ENCODE results near the gene B4GALT5. TPM values are rescaled to one million over a fixed set of nuclear protein-coding genes. Genes with fewer than 3 reads are reported as not detected.
A peak's percentile ranks its signal among the peaks of the same experiment; 100 is the strongest.

Gene B4GALT5
- total RNA-seq, 2 experiments from 2014 or later, result 28.1 to 30.9 TPM

GRCh38 chr20:49705358-49705757 is 8.3 kb downstream of the B4GALT5 start:
- no peaks in the 10 kb centered on the region for H3K27me3 Mint-ChIP-seq
- peak overlapping the region; percentile 87 for H3K27ac Mint-ChIP-seq
- H3K4me3 Mint-ChIP-seq, result peak overlapping the region; percentile 50
- peaks cover 68% of the 10 kb centered on the region for H3K4me1 Mint-ChIP-seq
- peak; percentile 73 for DNase-seq
- CTCF ChIA-PET, result interaction anchor here (0.7 to 0.8 kb wide), 2 partner anchors 14 to 97 kb away, joined by 3 read pairs; no protein-coding TSS in a partner anchor
- peak; percentile 80 for ATAC-seq
- peaks cover 8% of the 10 kb centered on the region for H3K36me3 Mint-ChIP-seq
- no peaks in the 10 kb centered on the region for H3K9me3 Mint-ChIP-seq (ENCODE audit: low read depth)

GRCh38 chr20:49704932-49705336 is 8.7 kb downstream of the B4GALT5 start:
- CTCF ChIA-PET, result interaction anchor here (0.7 kb wide), 1 partner anchor 96 kb away, joined by 3 read pairs; no protein-coding TSS in a partner anchor
- H3K36me3 Mint-ChIP-seq, result peaks cover 6% of the 10 kb centered on the region
- H3K4me1 Mint-ChIP-seq, result peaks cover 70% of the 10 kb centered on the region
- H3K9me3 Mint-ChIP-seq (ENCODE audit: low read depth), result no peaks in the 10 kb centered on the region
- peak overlapping the region; percentile 50 for H3K4me3 Mint-ChIP-seq
- H3K27me3 Mint-ChIP-seq, result no peaks in the 10 kb centered on the region
- ATAC-seq (no peak), DNase-seq (no peak)
- H3K27ac Mint-ChIP-seq, result peak overlapping the region; percentile 87

GRCh38 chr20:49701916-49702315 is 11.8 kb downstream of the B4GALT5 start:
- ATAC-seq (no peak), DNase-seq (no peak)
- CTCF ChIA-PET, result interaction anchor here (0.7 to 1.7 kb wide), 4 partner anchors 8 to 60 kb away, joined by 3 to 9 read pairs (median 3); no protein-coding TSS in a partner anchor
- Mint-ChIP-seq H3K4me1 (peaks cover 80% of the 10 kb centered on the region), H3K27me3 (no peaks in the 10 kb centered on the region), H3K36me3 (peaks cover 5% of the 10 kb centered on the region), H3K27ac (peak overlapping the region; percentile 82), H3K9me3 (ENCODE audit: low read depth) (no peaks in the 10 kb centered on the region), H3K4me3 (peak overlapping the region; percentile 44)

GRCh38 chr20:49701241-49701790 is 12.4 kb downstream of the B4GALT5 start:
- H3K27ac Mint-ChIP-seq, result peak overlapping the region; percentile 82
- H3K27me3 Mint-ChIP-seq, result no peaks in the 10 kb centered on the region
- H3K4me3 Mint-ChIP-seq, result peak overlapping the region; percentile 44
- ATAC-seq, result peak; percentile 68
- H3K36me3 Mint-ChIP-seq, result peaks cover 5% of the 10 kb centered on the region
- no peaks in the 10 kb centered on the region for H3K9me3 Mint-ChIP-seq (ENCODE audit: low read depth)
- DNase-seq, result peak; percentile 68
- CTCF ChIA-PET, result interaction anchor here (1.0 to 1.7 kb wide), 3 partner anchors 9 to 32 kb away, joined by 3 to 9 read pairs (median 3); no protein-coding TSS in a partner anchor
- H3K4me1 Mint-ChIP-seq, result peaks cover 79% of the 10 kb centered on the region

GRCh38 chr20:49700411-49701185 is 13.1 kb downstream of the B4GALT5 start:
- H3K4me3 Mint-ChIP-seq, result peak overlapping the region; percentile 44
- CTCF ChIA-PET, result interaction anchor here (1.0 to 1.7 kb wide), 2 partner anchors 14 to 31 kb away, joined by 3 to 9 read pairs; no protein-coding TSS in a partner anchor
- H3K9me3 Mint-ChIP-seq (ENCODE audit: low read depth), result no peaks in the 10 kb centered on the region
- DNase-seq, result no peak
- H3K4me1 Mint-ChIP-seq, result peaks cover 78% of the 10 kb centered on the region
- peaks cover 5% of the 10 kb centered on the region for H3K36me3 Mint-ChIP-seq
- H3K27me3 Mint-ChIP-seq, result no peaks in the 10 kb centered on the region
- no peak for ATAC-seq
- peak overlapping the region; percentile 82 for H3K27ac Mint-ChIP-seq

GRCh38 chr20:49699200-49699992 is 14.3 kb downstream of the B4GALT5 start:
- Mint-ChIP-seq H3K4me3 (peak overlapping the region; percentile 47), H3K4me1 (peaks cover 76% of the 10 kb centered on the region), H3K9me3 (ENCODE audit: low read depth) (no peaks in the 10 kb centered on the region), H3K27me3 (no peaks in the 10 kb centered on the region), H3K36me3 (peaks cover 6% of the 10 kb centered on the region), H3K27ac (peak overlapping the region; percentile 76)
- DNase-seq, result peak; percentile 60
- CTCF ChIA-PET, result interaction anchor here (0.6 kb wide), 1 partner anchor 388 kb away, joined by 4 read pairs; no protein-coding TSS in a partner anchor
- ATAC-seq, result peak; percentile 80

- DNase-seq (no peak), ATAC-seq (no peak)
- Mint-ChIP-seq H3K27me3 (no peaks in the 10 kb centered on the region), H3K9me3 (ENCODE audit: low read depth) (no peaks in the 10 kb centered on the region), H3K36me3 (peaks cover 6% of the 10 kb centered on the region), H3K4me1 (peaks cover 77% of the 10 kb centered on the region), H3K27ac (peak overlapping the region; percentile 36), H3K4me3 (peak overlapping the region; percentile 9)
- CTCF ChIA-PET, result interaction anchor here (2.0 kb wide), 1 partner anchor 23 kb away, joined by 4 read pairs; no protein-coding TSS in a partner anchor
Observed at GRCh38 chr20:49698477-49698876, 15.2 kb downstream of the B4GALT5 start.

- H3K27ac Mint-ChIP-seq, result no peak overlapping the region
- peaks cover 5% of the 10 kb centered on the region for H3K36me3 Mint-ChIP-seq
- H3K9me3 Mint-ChIP-seq (ENCODE audit: low read depth), result no peaks in the 10 kb centered on the region
- H3K4me3 Mint-ChIP-seq, result no peak overlapping the region
- no peak for DNase-seq
- no peak for ATAC-seq
- CTCF ChIA-PET, result interaction anchor here (0.6 to 3.5 kb wide), 6 partner anchors 9 to 568 kb away, joined by 3 to 9 read pairs (median 4); no protein-coding TSS in a partner anchor
- no peaks in the 10 kb centered on the region for H3K27me3 Mint-ChIP-seq
- peaks cover 74% of the 10 kb centered on the region for H3K4me1 Mint-ChIP-seq
Observed at GRCh38 chr20:49697071-49697470, 16.6 kb downstream of the B4GALT5 start.

GRCh38 chr20:49696594-49696993 is 17.1 kb downstream of the B4GALT5 start:
- CTCF ChIA-PET, result interaction anchor here (0.6 to 3.5 kb wide), 5 partner anchors 10 to 568 kb away, joined by 3 to 9 read pairs (median 4); no protein-coding TSS in a partner anchor
- H3K9me3 Mint-ChIP-seq (ENCODE audit: low read depth), result no peaks in the 10 kb centered on the region
- DNase-seq (no peak), ATAC-seq (no peak)
- peaks cover 5% of the 10 kb centered on the region for H3K36me3 Mint-ChIP-seq
- no peak overlapping the region for H3K4me3 Mint-ChIP-seq
- peaks cover 73% of the 10 kb centered on the region for H3K4me1 Mint-ChIP-seq
- H3K27me3 Mint-ChIP-seq, result no peaks in the 10 kb centered on the region
- no peak overlapping the region for H3K27ac Mint-ChIP-seq

GRCh38 chr20:49695830-49696229 is 17.8 kb downstream of the B4GALT5 start:
- H3K27ac Mint-ChIP-seq, result no peak overlapping the region
- no peak overlapping the region for H3K4me3 Mint-ChIP-seq
- H3K9me3 Mint-ChIP-seq (ENCODE audit: low read depth), result no peaks in the 10 kb centered on the region
- DNase-seq, result no peak
- no peaks in the 10 kb centered on the region for H3K27me3 Mint-ChIP-seq
- H3K4me1 Mint-ChIP-seq, result peaks cover 65% of the 10 kb centered on the region
- peaks cover 5% of the 10 kb centered on the region for H3K36me3 Mint-ChIP-seq
- ATAC-seq, result no peak
- CTCF ChIA-PET, result interaction anchor here (0.8 to 3.5 kb wide), 2 partner anchors 17 to 48 kb away, joined by 3 to 9 read pairs; no protein-coding TSS in a partner anchor

GRCh38 chr20:49694450-49695071 is 19.1 kb downstream of the B4GALT5 start:
- no peak overlapping the region for H3K4me3 Mint-ChIP-seq
- CTCF ChIA-PET, result interaction anchor here (0.7 to 3.5 kb wide), 3 partner anchors 15 to 86 kb away, joined by 3 to 9 read pairs (median 4); no protein-coding TSS in a partner anchor
- ATAC-seq, result peak; percentile 10
- DNase-seq, result no peak
- no peaks in the 10 kb centered on the region for H3K9me3 Mint-ChIP-seq (ENCODE audit: low read depth)
- peaks cover 54% of the 10 kb centered on the region for H3K4me1 Mint-ChIP-seq
- H3K27ac Mint-ChIP-seq, result peak overlapping the region; percentile 15
- no peaks in the 10 kb centered on the region for H3K27me3 Mint-ChIP-seq
- peaks cover 7% of the 10 kb centered on the region for H3K36me3 Mint-ChIP-seq

GRCh38 chr20:49693435-49694171 is 20.1 kb downstream of the B4GALT5 start:
- no peak overlapping the region for H3K27ac Mint-ChIP-seq
- peaks cover 44% of the 10 kb centered on the region for H3K4me1 Mint-ChIP-seq
- ATAC-seq (no peak), DNase-seq (no peak)
- no peaks in the 10 kb centered on the region for H3K9me3 Mint-ChIP-seq (ENCODE audit: low read depth)
- CTCF ChIA-PET, result interaction anchor here (0.6 to 1.3 kb wide), 4 partner anchors 9 to 18 kb away, joined by 3 read pairs; no protein-coding TSS in a partner anchor
- peaks cover 8% of the 10 kb centered on the region for H3K36me3 Mint-ChIP-seq
- no peaks in the 10 kb centered on the region for H3K27me3 Mint-ChIP-seq
- no peak overlapping the region for H3K4me3 Mint-ChIP-seq
